Esophagus squamous epithelium (tissue), 4 donors: Measurements from ENCODE around the gene SESTD1.
"Not testable (repeated sequence)": the region's sequence is repeated elsewhere in the genome, so short reads cannot be mapped to it uniquely, and the experiment has no call there.

ENCODE experiments used
- CTCF ChIP-seq, 6 experiments: fragments of 450-650 bp in 4 of 6; fragments of 200-600 bp in 2 of 6; sonication (generic) in 2 of 6; IDR thresholded peaks; one replicate each; pipeline ENCODE4 v1.5.1; 2016 to 2019; ENCODE audit warnings: antibody characterized with exemption in 6 of 6, mild to moderate bottlenecking in 4 of 6, moderate library complexity in 4 of 6
- POLR2A ChIP-seq, 4 donors: fragments of 450-650 bp; IDR thresholded peaks; one replicate each; pipeline ENCODE4 v1.6.1; 2017; ENCODE audit warnings: antibody characterized with exemption in 4 of 4, mild to moderate bottlenecking in 4 of 4, moderate library complexity in 3 of 4

DNA sequence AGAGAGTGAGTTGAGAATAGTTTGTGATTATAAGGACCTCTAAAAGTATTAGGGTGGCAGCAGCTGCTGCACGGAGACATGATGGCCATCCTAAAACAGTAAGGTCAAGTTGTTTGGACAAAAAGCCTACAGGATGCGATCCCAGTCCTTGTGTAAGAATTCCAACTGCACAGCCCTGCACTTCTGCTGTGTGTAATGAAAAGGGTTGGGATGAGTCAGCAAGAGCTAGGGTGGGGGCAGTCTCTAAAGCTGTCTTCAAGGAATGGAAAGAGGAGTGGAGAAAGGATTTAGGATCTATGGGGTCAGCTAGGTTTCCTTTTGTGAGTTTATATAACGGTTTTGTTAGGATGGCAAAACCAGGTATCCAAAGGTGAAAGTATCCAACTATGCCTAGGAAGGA is 211.1 kb downstream of the SESTD1 start:
- not testable (repeated sequence) for TF ChIP-seq CTCF, POLR2A (IDR thresholded peaks at IDR 0.05)
